ENCODE results near the gene WDR1.

Gene WDR1

GRCh38 chr4:10121568-10122208 lies 5.1 kb upstream of the WDR1 start:
- Histone ChIP-seq H3K4me1 (peaks cover 6% of the 10 kb centered on the region), H3K9ac (no peak overlapping the region), H3K79me2 (no peaks in the 10 kb centered on the region), H3K4me3 (ENCODE audit: low read depth, low read length) (no peak overlapping the region), H3K9me3 (ENCODE audit: control insufficient read depth, low read length) (no peaks in the 10 kb centered on the region), H3K27me3 (ENCODE audit: control insufficient read depth, insufficient read depth, low read length) (no peaks in the 10 kb centered on the region), H3K4me2 (ENCODE audit: low read length) (no peak overlapping the region), H3K36me3 (ENCODE audit: control insufficient read depth, insufficient read depth, low read length) (no peaks in the 10 kb centered on the region), H2AFZ (no peak overlapping the region), H3K27ac (no peak overlapping the region)
- no peak for TF ChIP-seq CTCF (IDR thresholded peaks at IDR 0.05)

GRCh38 chr4:10120943-10121567 lies 4.5 kb upstream of the WDR1 start:
- no peaks in the 10 kb centered on the region for H3K36me3 ChIP-seq (ENCODE audit: control insufficient read depth, insufficient read depth, low read length)
- no peaks in the 10 kb centered on the region for H3K27me3 ChIP-seq (ENCODE audit: control insufficient read depth, insufficient read depth, low read length)
- no peaks in the 10 kb centered on the region for H3K9me3 ChIP-seq (ENCODE audit: control insufficient read depth, low read length)
- no peak for TF ChIP-seq CTCF (IDR thresholded peaks at IDR 0.05)
- H3K4me2 ChIP-seq (ENCODE audit: low read length): no peak overlapping the region
- no peak overlapping the region for H3K27ac ChIP-seq
- peaks cover 6% of the 10 kb centered on the region for H3K4me1 ChIP-seq
- H2AFZ ChIP-seq: no peak overlapping the region
- no peaks in the 10 kb centered on the region for H3K79me2 ChIP-seq
- H3K9ac ChIP-seq: no peak overlapping the region
- H3K4me3 ChIP-seq (ENCODE audit: low read depth, low read length): no peak overlapping the region

- Histone ChIP-seq H3K4me3 (ENCODE audit: low read depth, low read length) (no peak overlapping the region), H3K36me3 (ENCODE audit: control insufficient read depth, insufficient read depth, low read length) (no peaks in the 10 kb centered on the region), H3K9me3 (ENCODE audit: control insufficient read depth, low read length) (no peaks in the 10 kb centered on the region), H2AFZ (no peak overlapping the region), H3K79me2 (no peaks in the 10 kb centered on the region), H3K4me1 (peaks cover 6% of the 10 kb centered on the region), H3K27ac (no peak overlapping the region), H3K27me3 (ENCODE audit: control insufficient read depth, insufficient read depth, low read length) (no peaks in the 10 kb centered on the region), H3K4me2 (ENCODE audit: low read length) (no peak overlapping the region), H3K9ac (no peak overlapping the region)
- no peak for TF ChIP-seq CTCF (IDR thresholded peaks at IDR 0.05)
Observed at GRCh38 chr4:10119773-10120172, 3.2 kb upstream of the WDR1 start.

GRCh38 chr4:10119278-10119677 lies 2.7 kb upstream of the WDR1 start:
- Histone ChIP-seq H3K4me2 (ENCODE audit: low read length) (no peak overlapping the region), H3K27me3 (ENCODE audit: control insufficient read depth, insufficient read depth, low read length) (no peaks in the 10 kb centered on the region), H3K27ac (no peak overlapping the region), H2AFZ (no peak overlapping the region), H3K36me3 (ENCODE audit: control insufficient read depth, insufficient read depth, low read length) (no peaks in the 10 kb centered on the region), H3K4me1 (peaks cover 6% of the 10 kb centered on the region), H3K79me2 (no peaks in the 10 kb centered on the region), H3K9me3 (ENCODE audit: control insufficient read depth, low read length) (no peaks in the 10 kb centered on the region), H3K9ac (no peak overlapping the region), H3K4me3 (ENCODE audit: low read depth, low read length) (no peak overlapping the region)
- TF ChIP-seq CTCF (IDR thresholded peaks at IDR 0.05): no peak
